HG02840 (cell line): Measurements from ENCODE around the gene HTR4.
A peak's percentile ranks its signal among the peaks of the same experiment; 100 is the strongest.
"Not testable (repeated sequence)": the region's sequence is repeated elsewhere in the genome, so short reads cannot be mapped to it uniquely, and the experiment has no call there.

Experiments
- ATAC-seq: cut with Tn5 transposase; IDR thresholded peaks from one replicate; pipeline ENCODE4 v1.9.1; 2021; ENCODE audit warnings: mild to moderate bottlenecking, moderate library complexity, moderate number of reproducible peaks; ENCODE audit not compliant: unreplicated experiment, low FRiP score

HTR4 gene, protein sequence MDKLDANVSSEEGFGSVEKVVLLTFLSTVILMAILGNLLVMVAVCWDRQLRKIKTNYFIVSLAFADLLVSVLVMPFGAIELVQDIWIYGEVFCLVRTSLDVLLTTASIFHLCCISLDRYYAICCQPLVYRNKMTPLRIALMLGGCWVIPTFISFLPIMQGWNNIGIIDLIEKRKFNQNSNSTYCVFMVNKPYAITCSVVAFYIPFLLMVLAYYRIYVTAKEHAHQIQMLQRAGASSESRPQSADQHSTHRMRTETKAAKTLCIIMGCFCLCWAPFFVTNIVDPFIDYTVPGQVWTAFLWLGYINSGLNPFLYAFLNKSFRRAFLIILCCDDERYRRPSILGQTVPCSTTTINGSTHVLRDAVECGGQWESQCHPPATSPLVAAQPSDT

GRCh38 chr5:148653836-148654781 lies at the start of gene HTR4:
Gene HTR4, minus strand, starts transcription at chr5:148654527. Its CDS starts 17,513 bp downstream, at chr5:148637014.
- no peak for ATAC-seq

DNA sequence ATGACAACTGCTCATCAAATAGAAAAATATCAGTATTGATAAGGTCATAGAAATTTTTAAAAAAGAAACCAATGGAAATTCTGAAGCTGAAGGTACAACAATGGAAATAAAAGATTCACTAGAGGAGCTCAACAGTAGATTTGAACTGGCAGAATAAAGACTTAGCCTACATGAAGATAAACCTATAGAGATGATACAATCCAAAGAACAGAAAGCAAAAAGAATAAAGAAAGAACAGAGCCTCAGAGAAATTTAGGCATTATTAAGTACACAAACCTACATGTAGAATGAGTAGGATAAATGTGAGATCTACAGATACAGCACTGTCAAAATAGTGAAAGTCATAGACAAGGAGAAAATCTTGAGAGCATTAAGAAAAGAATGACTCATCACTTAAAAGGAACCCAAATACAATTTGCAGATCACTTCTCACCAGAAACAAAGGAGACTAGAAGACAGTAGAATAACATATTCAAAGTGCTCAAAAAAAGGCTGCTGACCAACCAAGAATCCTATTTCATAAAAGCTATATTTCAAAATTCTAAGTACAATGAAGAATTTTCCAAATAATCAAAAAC lies 47.8 kb upstream of the HTR4 start:
- no peak for ATAC-seq

- ATAC-seq: no peak
These were observed 44.7 kb upstream of the HTR4 start for GRCh38 chr5:148699028-148699427.

DNA sequence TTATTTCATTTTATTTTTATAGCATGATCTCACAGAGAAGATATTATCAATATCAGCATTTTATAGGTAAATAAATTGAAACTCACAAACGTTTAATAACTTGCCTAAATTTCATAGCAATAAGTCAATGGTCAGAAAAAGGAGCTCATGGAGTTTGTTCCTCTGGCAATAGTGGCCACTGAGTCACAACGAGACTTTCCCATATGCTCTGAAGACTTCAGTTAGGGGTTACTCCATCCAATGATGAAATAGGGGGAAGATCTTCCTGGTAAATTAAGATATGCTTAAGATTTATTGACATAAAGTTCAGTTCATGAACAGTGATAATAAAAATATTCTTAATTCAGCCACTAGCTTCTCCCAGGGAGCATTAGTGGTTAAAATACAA lies 43.5 kb upstream of the HTR4 start:
- ATAC-seq: no peak

GRCh38 chr5:148697180-148697808 lies 43.0 kb upstream of the HTR4 start:
- ATAC-seq: no peak

DNA sequence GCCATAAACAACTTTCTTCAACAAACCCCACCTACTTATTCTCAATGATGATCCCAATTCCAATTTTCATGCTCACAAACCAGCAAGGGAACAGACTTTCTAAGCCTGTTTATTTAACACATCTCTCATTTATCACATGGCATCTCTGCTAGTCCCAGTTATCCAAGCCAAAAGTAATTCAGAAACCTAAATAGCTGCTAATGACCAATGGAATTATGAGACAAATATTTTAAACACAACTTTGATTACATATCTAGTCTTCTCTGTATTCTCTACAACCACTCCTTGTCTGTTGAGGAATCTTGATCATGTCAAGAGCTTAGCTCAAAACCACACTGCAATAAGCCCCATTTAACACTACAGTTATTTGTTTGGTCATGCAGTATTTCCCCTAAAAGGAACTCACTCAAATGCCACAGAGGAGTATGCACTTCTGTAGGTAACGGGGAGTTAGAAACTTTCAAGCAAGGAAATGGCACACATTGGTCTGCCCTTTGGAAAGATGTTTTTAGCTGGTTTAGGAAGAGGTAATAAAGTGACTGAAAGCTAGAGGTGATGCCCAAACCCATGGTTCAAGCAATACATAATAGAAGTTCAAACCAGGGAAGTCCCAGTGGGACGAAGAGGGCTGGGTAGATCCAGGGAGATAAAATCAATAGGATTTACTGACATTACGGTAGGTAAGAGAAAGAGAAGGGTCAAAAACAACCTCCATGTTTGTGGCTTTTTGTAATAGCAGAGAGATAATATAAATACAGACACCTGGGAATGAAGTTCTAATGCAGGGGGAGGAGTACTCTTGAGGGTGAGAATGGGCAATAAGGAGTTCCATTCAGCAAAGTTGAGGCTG lies 42.1 kb upstream of the HTR4 start:
- ATAC-seq: no peak

DNA sequence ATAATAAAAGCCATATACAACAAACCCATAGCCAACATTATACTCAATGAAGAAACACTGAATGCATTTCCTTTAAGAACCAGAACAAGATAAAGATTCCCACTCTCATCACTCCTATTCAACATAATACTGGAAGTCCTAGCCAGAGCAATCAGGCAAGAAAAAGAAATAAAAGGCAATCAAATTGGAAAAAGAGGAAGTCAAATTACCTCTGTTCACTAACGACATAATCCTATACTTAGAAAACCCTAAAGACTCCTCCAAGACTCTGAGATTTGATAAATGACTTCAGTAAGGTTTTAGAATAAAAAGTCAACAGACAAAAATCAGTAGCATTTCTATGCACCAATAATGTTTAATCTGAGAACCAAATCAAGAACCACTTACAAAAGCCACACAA lies 36.6 kb upstream of the HTR4 start:
- ATAC-seq: no peak

- ATAC-seq: no peak
These were observed 34.5 kb upstream of the HTR4 start for GRCh38 chr5:148688787-148689186.

- no peak for ATAC-seq
These were observed 33.5 kb upstream of the HTR4 start for GRCh38 chr5:148687871-148688270.

DNA sequence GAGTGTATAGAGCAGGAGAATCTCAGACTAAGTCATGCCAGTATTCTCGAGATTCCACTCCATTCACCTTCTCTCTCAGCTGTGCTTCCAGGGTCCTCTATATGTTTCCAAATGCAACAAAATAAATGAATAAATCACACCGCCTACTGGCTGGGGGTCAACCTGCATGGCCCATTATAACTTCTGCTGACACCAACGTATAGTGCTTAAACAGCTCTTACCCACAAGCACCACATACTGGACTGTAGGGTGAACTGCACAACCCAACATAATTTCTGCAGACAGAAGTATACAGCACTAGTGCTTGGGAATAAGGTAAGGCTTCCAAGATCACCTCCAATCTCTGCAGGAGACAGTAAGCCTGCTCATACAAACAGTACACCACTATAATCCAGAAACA lies 33.1 kb upstream of the HTR4 start:
- peak; percentile 85 for ATAC-seq

GRCh38 chr5:148686660-148687059 lies 32.3 kb upstream of the HTR4 start:
- no peak for ATAC-seq

DNA sequence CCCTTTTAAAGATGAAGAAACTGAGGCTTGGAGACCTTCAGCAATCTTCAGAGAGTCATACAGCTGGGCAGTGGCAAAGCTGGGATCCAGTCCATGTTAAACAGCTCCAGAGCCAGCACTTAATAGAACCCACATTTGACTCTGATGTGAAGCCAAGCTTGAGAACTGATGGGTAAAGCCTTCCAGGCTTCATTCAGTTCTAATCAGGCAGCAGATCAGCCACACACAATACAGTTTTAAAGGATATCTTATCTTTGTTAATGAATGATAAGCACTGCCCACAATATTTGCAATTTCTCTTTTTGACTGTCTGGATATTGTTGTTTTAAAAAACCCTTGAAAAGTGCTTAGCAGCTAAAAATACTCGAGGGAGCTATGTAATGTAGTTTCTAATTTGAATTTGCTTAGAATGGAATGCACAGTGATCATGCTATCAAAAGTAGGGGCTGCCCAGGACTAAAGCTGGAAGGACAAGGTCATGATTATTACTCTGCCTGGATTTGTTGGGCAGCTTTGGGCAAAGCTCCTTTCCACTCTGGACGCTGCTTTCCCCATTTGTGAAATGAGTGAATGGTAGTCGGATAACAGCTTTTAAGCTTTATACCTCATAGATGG lies 31.3 kb upstream of the HTR4 start:
- ATAC-seq: no peak

DNA sequence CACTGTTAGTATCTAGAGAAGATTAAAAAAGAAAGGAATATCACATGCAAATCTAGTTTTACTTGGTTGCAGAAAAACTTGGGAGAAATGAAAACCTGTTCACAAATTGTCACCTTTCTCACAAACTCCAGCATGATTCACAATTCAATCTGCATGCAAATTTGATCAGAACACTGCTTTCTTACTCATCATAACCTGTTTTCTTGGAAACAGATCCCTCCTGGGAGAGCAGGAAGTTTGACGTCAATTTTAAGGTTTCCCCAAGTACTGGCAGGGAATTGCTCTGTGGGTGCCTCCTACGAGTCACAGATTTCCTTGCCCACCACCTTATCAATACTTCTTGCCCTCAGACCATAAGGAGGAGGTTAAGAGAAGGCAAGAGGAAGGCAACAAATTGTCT lies 30.2 kb upstream of the HTR4 start:
- no peak for ATAC-seq

GRCh38 chr5:148683651-148684050 lies 29.3 kb upstream of the HTR4 start:
- no peak for ATAC-seq

DNA sequence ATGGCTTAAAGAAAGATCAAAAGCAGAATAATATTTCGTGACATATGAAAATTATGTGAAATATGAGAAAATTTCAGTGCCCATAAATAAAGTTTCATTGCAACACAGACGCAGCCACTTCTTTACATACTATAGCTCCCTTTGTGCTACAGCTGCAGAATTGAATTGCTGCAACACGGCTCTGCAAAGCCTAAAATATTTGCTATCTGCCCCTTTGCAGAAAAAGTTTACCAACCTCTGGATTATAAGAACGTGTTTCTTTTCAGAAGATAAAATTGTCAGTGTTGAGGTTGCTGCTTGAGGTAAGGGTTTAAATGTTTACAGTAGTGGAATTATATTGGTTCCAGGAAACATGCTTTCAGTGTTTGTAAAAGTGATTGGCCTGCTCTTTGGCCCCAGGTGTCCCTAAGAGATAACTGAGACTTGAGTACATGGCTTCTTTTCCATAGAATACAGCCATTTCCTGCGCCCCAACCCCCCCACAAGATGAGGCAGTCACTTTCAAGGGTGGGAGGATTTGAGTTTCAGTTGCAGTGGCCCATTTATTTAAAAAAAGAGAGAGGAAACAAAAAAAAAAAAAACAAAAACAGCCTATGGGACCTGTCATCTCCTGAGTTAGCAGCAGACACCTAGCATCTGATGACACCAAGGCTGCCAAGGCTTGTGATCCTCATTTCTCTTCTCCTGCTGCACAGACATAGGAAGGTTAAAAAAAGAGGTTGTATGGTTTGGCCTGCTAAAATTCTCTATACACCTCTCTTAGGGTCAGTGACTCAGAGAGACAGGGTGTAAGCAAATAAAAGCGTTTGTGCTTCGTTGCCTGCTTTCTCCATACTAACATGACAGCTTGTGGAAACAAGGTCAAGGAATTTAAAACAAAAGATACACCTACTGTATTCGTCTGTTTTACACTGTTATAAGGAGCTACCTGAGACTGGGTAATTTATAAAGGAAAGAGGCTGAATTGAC lies 28.0 kb upstream of the HTR4 start:
- ATAC-seq: no peak

DNA sequence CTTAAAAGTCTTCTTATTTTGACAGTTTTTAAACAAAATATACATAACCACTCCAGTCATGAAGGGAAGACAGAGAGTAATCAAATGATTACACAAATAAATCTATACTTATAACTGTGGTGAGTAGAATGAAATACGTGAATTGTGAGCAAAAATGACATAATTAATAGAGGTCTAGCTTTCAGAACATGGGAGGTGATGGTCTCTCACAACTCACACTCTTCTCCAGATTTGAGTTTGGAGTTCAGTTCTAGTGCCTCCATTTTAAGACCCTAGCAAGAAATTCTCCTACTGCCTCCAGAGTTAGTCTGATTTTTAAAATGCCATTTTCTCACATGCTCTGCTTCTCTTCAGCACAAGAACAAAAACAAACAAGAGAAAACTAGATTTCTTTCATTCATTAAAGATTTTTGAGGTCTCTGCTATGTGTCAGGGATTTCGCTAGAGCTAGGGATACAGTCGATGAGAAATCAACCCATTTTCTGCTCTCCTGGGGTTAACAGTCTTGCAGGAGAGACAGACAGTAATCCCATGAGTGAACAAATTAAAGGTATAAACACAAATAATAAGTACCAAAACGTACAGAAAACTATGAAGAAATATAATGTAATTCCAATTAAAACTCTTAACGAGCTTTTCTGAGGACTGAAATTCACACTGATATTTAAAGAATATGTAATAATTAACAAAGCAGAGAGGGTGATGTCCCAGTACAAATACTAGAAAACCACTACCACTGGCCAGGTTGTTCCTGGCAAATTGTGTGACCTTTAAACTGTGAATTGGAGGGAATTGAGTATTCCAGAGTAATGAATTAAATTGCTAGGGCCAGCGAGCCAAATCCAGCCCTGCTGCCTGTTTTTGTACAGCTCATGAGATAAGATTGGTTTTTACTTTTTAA lies 27.1 kb upstream of the HTR4 start:
- no peak for ATAC-seq

- not testable (repeated sequence) for ATAC-seq
These were observed 19.4 kb upstream of the HTR4 start for GRCh38 chr5:148673704-148674103.
